ENCODE data around the gene ZNF155. TPM values are rescaled to one million over a fixed set of nuclear protein-coding genes. Genes with fewer than 3 reads are reported as not detected.
A peak's percentile ranks its signal among the peaks of the same experiment; 100 is the strongest.

ZNF155 gene
- total RNA-seq, 4 donors from 2014 or later: 8.7 to 20.8 (median 16.0) TPM

GRCh38 chr19:44003461-44004009 lies 19.5 kb downstream of the ZNF155 start:
- H3K27ac ChIP-seq: no peak overlapping the region
- intact Hi-C loops (cut with DNase I): no loop called here

GRCh38 chr19:44005973-44006372 lies 22.0 kb downstream of the ZNF155 start:
- Histone ChIP-seq H3K4me1 (peaks cover 0 to 7% of the 10 kb centered on the region in 2 donors), H3K27ac (no peak overlapping the region), H3K9me3 (peaks cover 3% of the 10 kb centered on the region), H3K4me3 (replicated peaks in 1 of 3) (no peak overlapping the region), H3K36me3 (peaks cover 38 to 41% of the 10 kb centered on the region in 2 donors), H3K27me3 (no peaks in the 10 kb centered on the region)
- TF ChIP-seq, protein P1, sequence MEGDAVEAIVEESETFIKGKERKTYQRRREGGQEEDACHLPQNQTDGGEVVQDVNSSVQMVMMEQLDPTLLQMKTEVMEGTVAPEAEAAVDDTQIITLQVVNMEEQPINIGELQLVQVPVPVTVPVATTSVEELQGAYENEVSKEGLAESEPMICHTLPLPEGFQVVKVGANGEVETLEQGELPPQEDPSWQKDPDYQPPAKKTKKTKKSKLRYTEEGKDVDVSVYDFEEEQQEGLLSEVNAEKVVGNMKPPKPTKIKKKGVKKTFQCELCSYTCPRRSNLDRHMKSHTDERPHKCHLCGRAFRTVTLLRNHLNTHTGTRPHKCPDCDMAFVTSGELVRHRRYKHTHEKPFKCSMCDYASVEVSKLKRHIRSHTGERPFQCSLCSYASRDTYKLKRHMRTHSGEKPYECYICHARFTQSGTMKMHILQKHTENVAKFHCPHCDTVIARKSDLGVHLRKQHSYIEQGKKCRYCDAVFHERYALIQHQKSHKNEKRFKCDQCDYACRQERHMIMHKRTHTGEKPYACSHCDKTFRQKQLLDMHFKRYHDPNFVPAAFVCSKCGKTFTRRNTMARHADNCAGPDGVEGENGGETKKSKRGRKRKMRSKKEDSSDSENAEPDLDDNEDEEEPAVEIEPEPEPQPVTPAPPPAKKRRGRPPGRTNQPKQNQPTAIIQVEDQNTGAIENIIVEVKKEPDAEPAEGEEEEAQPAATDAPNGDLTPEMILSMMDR (IDR thresholded peaks at IDR 0.05): no peak
- TF ChIP-seq POLR2A (IDR thresholded peaks at IDR 0.05): no peak
- no peak for DNase-seq
- WGBS, 2 donors: 93 to 100% methylated on average over 1 of the region's 1 CpG
- intact Hi-C loops (cut with DNase I): no loop called here

More at GRCh38 chr19:44003461-44004009, 19.5 kb downstream of the ZNF155 start:
- Histone ChIP-seq H3K9me3 (no peaks in the 10 kb centered on the region), H3K4me3 (replicated peaks in 1 of 3) (peak overlapping the region; percentile 19 to 88 (median 72)), H3K27me3 (no peaks in the 10 kb centered on the region), H3K4me1 (peaks cover 0 to 7% of the 10 kb centered on the region in 2 donors), H3K36me3 (peaks cover 14 to 17% of the 10 kb centered on the region in 2 donors)
- DNase-seq: no peak
- no peak for TF ChIP-seq POLR2A (IDR thresholded peaks at IDR 0.05)
- TF ChIP-seq, protein P1 (IDR thresholded peaks at IDR 0.05): no peak
- whole genome bisulfite sequencing, 2 donors: 3% methylated on average over 14 to 15 of the region's 15 CpGs

GRCh38 chr19:44007473-44007872 lies 23.5 kb downstream of the ZNF155 start:
- WGBS, 2 donors: 99 to 100% methylated on average over 6 of the region's 6 CpGs
- H3K27ac ChIP-seq: no peak overlapping the region
- no peak for TF ChIP-seq POLR2A (IDR thresholded peaks at IDR 0.05)
- TF ChIP-seq, protein P1 (IDR thresholded peaks at IDR 0.05): no peak
- H3K4me3 ChIP-seq (replicated peaks in 1 of 3): no peak overlapping the region
- DNase-seq: no peak
- peaks cover 3% of the 10 kb centered on the region for H3K9me3 ChIP-seq
- intact Hi-C loops (cut with DNase I): no loop called here
- peaks cover 0 to 7% of the 10 kb centered on the region in 2 donors for H3K4me1 ChIP-seq
- no peaks in the 10 kb centered on the region for H3K27me3 ChIP-seq
- H3K36me3 ChIP-seq: peaks cover 47 to 51% of the 10 kb centered on the region in 2 donors

DNA sequence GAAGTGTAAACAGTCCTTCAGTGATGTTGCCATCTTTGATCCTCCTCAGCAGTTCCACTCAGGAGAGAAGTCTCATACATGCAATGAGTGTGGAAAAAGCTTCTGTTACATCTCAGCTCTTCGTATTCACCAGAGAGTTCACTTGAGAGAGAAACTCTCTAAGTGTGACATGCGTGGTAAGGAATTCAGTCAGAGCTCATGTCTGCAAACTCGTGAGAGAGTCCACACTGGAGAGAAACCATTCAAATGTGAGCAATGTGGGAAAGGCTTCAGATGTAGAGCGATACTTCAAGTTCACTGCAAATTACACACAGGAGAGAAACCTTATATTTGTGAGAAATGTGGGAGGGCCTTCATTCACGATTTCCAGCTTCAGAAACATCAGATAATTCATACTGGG lies 26.5 kb downstream of the ZNF155 start:
- TF ChIP-seq, protein P1 (IDR thresholded peaks at IDR 0.05): no peak
- no peak for TF ChIP-seq POLR2A (IDR thresholded peaks at IDR 0.05)
- no peaks in the 10 kb centered on the region for H3K27me3 ChIP-seq
- intact Hi-C loops (cut with DNase I): no loop called here
- no peaks in the 10 kb centered on the region for H3K4me1 ChIP-seq
- peaks cover 3% of the 10 kb centered on the region for H3K9me3 ChIP-seq
- H3K36me3 ChIP-seq: peaks cover 47 to 51% of the 10 kb centered on the region in 2 donors
- H3K27ac ChIP-seq: no peak overlapping the region
- WGBS, 2 donors: 94 to 96% methylated on average over 5 of the region's 5 CpGs
- DNase-seq: no peak
- no peak overlapping the region for H3K4me3 ChIP-seq (replicated peaks in 1 of 3)

GRCh38 chr19:44019498-44019897 lies 35.5 kb downstream of the ZNF155 start:
- intact Hi-C loops (cut with DNase I): no loop called here
- Histone ChIP-seq H3K9me3 (no peaks in the 10 kb centered on the region), H3K4me3 (replicated peaks in 1 of 3) (no peak overlapping the region), H3K27ac (no peak overlapping the region), H3K4me1 (no peaks in the 10 kb centered on the region), H3K27me3 (no peaks in the 10 kb centered on the region), H3K36me3 (no peaks in the 10 kb centered on the region)
- no peak for TF ChIP-seq POLR2A (IDR thresholded peaks at IDR 0.05)
- TF ChIP-seq, protein P1 (IDR thresholded peaks at IDR 0.05): no peak
- DNase-seq: no peak
- WGBS, 2 donors: 47 to 56% methylated on average over 2 of the region's 2 CpGs

Data from thyroid gland (tissue), 4 donors.